Epithelial cell of proximal tubule (primary cell): Measurements from ENCODE around the gene WDR20. TPM values are rescaled to one million over a fixed set of nuclear protein-coding genes. Genes with fewer than 3 reads are reported as not detected.

Source experiments
- DNase-seq: peaks from one replicate; pipeline ENCODE4 v3.0.0-alpha.2; 2011; ENCODE audit warnings: low read depth
- H3K4me3 ChIP-seq: 2 replicates; pipeline ENCODE4 v1.5.1; 2011; ENCODE audit warnings: low read depth, mild to moderate bottlenecking, low read length
- total RNA-seq: library from RNA; depleted of rRNA; stranded (reverse); fragments of >200 nt; gene quantifications from 2 replicates; pipeline ENCODE4 v1.2.3, GENCODE V29; 2015
- TF ChIP-seq, protein P1 (sequence below): conservative IDR thresholded peaks from 2 replicates; pipeline ENCODE4 v1.5.1; 2012; ENCODE audit warnings: low read depth, mild to moderate bottlenecking, low read length

WDR20 gene
- total RNA-seq, 1 donor from 2014 or later: 13.8 TPM

DNA sequence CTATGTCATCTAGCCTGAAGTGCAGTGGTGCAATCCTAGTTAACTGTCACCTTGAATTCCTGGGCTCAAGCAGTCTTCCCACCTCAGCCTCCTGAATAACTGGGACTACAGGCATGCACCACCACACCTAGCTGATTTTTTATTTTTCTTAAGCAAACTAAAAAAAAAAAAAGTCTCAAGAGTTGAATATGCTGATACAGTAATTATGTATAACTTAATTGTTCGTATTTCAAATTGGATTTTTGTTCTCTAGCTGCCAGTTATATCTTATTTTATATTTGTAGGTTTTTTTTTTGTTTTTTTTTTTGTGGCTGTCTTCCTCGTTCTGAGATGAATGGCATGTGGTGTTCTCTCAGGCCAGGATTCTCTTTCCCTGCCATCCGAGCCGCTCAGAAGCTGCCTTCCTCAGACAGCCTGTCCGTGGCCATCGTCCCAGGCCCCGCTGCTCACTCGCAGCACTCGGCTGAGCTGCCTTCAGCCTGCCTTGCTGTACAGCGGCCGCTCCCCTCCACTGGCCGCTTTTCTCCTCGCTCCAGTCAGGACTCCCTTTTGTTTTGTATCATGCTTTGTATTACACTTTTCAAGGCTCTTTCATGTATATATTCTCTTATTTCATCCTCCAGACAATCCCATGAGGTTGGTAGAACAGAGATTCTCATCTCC is 53.3 kb downstream of the WDR20 start:
- H3K4me3 ChIP-seq: no peak overlapping the region
- DNase-seq: no peak
- TF ChIP-seq, protein P1, sequence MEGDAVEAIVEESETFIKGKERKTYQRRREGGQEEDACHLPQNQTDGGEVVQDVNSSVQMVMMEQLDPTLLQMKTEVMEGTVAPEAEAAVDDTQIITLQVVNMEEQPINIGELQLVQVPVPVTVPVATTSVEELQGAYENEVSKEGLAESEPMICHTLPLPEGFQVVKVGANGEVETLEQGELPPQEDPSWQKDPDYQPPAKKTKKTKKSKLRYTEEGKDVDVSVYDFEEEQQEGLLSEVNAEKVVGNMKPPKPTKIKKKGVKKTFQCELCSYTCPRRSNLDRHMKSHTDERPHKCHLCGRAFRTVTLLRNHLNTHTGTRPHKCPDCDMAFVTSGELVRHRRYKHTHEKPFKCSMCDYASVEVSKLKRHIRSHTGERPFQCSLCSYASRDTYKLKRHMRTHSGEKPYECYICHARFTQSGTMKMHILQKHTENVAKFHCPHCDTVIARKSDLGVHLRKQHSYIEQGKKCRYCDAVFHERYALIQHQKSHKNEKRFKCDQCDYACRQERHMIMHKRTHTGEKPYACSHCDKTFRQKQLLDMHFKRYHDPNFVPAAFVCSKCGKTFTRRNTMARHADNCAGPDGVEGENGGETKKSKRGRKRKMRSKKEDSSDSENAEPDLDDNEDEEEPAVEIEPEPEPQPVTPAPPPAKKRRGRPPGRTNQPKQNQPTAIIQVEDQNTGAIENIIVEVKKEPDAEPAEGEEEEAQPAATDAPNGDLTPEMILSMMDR: no peak

DNA sequence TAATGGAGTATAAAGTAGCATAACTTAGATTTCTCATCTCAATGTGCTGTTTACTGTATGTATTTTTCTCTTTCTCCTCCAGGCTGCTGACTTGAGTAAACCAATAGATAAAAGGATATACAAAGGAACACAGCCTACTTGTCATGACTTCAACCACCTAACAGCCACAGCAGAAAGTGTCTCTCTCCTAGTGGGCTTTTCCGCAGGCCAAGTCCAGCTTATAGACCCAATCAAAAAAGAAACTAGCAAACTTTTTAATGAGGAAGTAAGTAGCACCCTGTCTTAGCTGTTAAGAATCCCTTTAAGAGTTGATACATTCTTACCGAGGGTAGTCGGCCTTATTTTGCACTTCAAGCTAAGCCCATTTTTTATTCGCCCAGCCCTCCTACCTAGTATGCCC is 55.2 kb downstream of the WDR20 start:
- H3K4me3 ChIP-seq: no peak overlapping the region
- TF ChIP-seq, protein P1: no peak
- DNase-seq: no peak

DNA sequence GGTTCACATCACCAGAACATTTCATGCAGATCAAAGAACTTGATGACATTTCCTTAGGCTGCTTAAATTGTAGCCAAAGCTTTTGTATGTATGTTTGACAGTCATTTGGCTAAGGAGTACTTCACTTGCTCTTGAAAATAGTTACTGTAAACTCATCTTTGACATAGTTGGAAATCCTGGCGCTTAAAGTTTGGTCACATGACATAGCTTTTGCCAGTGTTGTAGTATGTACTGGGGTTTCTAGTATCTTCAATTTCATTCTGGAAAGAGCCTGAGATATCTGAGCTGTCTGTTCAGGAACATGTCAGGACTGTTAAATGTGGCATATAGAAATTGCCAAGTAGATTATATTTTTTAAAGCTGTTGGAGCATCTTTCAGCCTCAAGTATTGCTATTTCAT is 55.7 kb downstream of the WDR20 start:
- H3K4me3 ChIP-seq: no peak overlapping the region
- DNase-seq: no peak
- TF ChIP-seq, protein P1: no peak

DNA sequence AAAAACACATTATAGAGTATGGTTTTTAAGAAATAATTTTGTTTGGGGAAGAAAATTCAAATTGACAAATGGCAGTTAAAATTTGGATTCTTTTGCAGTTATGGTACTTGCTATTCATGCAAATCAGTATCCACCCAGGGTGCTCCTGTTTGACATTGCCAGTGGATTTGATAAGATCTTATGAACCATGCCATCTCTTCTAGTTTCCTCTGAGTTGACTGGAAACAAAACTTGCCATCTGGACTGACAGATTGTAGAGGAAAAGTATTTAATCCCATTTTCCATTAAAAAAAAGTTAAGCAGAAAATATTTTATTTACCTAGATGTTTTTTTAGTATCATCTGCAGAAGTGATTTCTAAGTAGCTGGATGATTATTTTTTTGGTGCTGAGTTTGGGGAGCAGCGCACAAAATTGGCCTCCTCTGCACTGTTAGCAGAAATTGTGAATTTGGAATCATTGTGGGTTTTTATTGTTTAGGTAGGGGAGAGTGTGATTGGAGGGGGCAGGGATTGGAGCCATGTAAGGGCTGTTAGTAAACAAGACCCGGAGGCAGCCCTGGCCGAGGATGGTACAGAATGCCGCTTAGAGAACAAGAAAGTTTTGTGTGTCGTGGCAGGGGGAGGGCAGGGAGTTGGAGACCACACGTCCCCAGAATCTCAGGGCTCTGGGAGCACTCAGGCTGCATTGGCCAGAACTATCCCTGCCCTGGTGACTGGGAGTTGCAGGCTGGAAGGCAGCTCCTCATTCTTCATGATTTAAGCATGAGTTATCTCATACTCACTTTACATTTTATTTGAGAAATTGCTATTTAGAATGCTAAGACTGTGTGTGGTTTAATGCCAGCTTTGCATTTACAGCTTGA is 56.6 kb downstream of the WDR20 start:
- DNase-seq: no peak

DNA sequence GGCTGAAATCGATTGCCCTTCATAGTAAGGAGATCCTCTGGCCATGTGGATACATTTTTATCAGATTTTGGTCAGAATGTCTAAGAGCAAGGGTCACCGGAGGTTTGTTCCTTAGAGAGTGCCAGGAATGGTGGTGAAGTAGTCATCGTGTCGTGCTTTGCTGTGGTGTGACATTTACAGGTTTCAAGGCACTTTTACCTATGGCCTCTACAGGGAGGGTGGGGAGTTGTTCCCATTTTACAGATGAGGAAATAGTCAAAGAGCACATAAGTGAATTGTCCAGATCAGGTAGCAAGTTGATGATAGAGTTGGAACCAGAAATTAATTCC is 57.2 kb downstream of the WDR20 start:
- TF ChIP-seq, protein P1: no peak
- DNase-seq: no peak
- H3K4me3 ChIP-seq: no peak overlapping the region

More for the DNA sequence above, 56.6 kb downstream of the WDR20 start:
- no peak overlapping the region for H3K4me3 ChIP-seq
- TF ChIP-seq, protein P1: no peak

DNA sequence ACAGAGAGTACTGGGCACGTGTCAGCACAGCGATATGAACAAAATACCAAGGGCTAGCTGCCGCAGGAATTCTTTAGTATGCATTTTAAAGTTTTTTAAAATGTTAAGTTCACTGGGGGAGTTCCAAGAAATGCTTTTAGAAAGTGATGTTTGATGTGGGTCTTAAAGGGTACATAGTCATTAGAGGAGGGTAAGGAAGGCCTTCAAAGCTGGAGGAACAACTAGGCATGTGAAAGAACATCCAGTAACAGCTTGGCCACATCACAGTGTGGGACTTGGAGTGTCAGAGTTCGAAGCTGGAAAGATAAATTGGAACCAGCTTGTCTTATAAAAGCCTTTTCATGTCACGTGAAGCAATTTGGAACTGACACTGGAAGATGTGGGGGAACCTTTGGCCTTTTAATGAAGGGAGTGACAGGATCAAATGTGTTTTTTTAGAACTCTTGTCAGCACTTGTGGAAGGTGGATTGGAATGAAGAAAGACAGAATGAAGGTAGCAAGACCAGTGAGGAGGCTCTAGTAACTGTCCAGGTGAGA is 57.7 kb downstream of the WDR20 start:
- TF ChIP-seq, protein P1: no peak
- DNase-seq: no peak
- no peak overlapping the region for H3K4me3 ChIP-seq
